Subcutaneous abdominal adipose tissue (tissue), 5 donors: ENCODE results near the gene CD226.
"Not testable (repeated sequence)": the region's sequence is repeated elsewhere in the genome, so short reads cannot be mapped to it uniquely, and the experiment has no call there.

Experiments
- H3K27ac ChIP-seq: one replicate; pipeline ENCODE4 v1.7.0; 2013; ENCODE audit warnings: low read depth, mild to moderate bottlenecking, inconsistent platforms, low read length, moderate library complexity
- H3K27me3 ChIP-seq, 5 donors: one replicate each; pipeline ENCODE4 v1.7.0; 2013; ENCODE audit warnings: low read length in 5 of 5, inconsistent platforms in 1 of 5; ENCODE audit not compliant: control insufficient read depth in 5 of 5, insufficient read depth in 4 of 5
- H3K36me3 ChIP-seq, 5 donors: one replicate each; pipeline ENCODE4 v1.7.0; 2013; ENCODE audit warnings: low read length in 5 of 5; ENCODE audit not compliant: control insufficient read depth in 5 of 5, insufficient read depth in 5 of 5
- H3K4me1 ChIP-seq, 5 donors: one replicate each; pipeline ENCODE4 v1.7.0; 2013; ENCODE audit warnings: low read length in 5 of 5, mild to moderate bottlenecking in 3 of 5, moderate library complexity in 1 of 5; ENCODE audit not compliant: control insufficient read depth in 5 of 5, insufficient read depth in 5 of 5
- H3K4me3 ChIP-seq, 5 donors: one replicate each; pipeline ENCODE4 v1.7.0; 2013; ENCODE audit warnings: low read length in 5 of 5, low read depth in 1 of 5
- H3K9ac ChIP-seq, 5 donors: one replicate each; pipeline ENCODE4 v1.7.0; 2013; ENCODE audit warnings: low read length in 5 of 5, mild to moderate bottlenecking in 4 of 5, moderate library complexity in 3 of 5
- H3K9me3 ChIP-seq, 5 donors: one replicate each; pipeline ENCODE4 v1.7.0; 2013; ENCODE audit warnings: low read length in 5 of 5; ENCODE audit not compliant: control insufficient read depth in 5 of 5
- donor health status: healthy.
- donor health status: healthy.
- donor health status: healthy.
- donor health status: healthy.
- donor health status: healthy.

CD226 gene

GRCh38 chr18:69834980-69835379, 112.7 kb downstream of the CD226 start:
- H3K27ac ChIP-seq, H3K36me3 ChIP-seq, H3K27me3 ChIP-seq, H3K9ac ChIP-seq, H3K4me3 ChIP-seq, H3K9me3 ChIP-seq, H3K4me1 ChIP-seq: not testable (repeated sequence)

- Histone ChIP-seq H3K4me1 (no peaks in the 10 kb centered on the region), H3K27me3 (no peaks in the 10 kb centered on the region), H3K36me3 (no peaks in the 10 kb centered on the region), H3K9ac (no peak overlapping the region), H3K4me3 (no peak overlapping the region), H3K9me3 (no peaks in the 10 kb centered on the region), H3K27ac (no peak overlapping the region)
Observed at GRCh38 chr18:69830189-69830588, 117.5 kb downstream of the CD226 start.

GRCh38 chr18:69820538-69820937, 127.1 kb downstream of the CD226 start:
- Histone ChIP-seq H3K27ac (no peak overlapping the region), H3K27me3 (no peaks in the 10 kb centered on the region), H3K9me3 (peaks cover 0 to 8% (median 6%) of the 10 kb centered on the region in 5 donors), H3K9ac (no peak overlapping the region), H3K4me3 (no peak overlapping the region), H3K36me3 (no peaks in the 10 kb centered on the region), H3K4me1 (no peaks in the 10 kb centered on the region)

- Histone ChIP-seq H3K36me3 (no peaks in the 10 kb centered on the region), H3K9me3 (peaks cover 0 to 8% (median 6%) of the 10 kb centered on the region in 5 donors), H3K27ac (no peak overlapping the region), H3K9ac (no peak overlapping the region), H3K27me3 (no peaks in the 10 kb centered on the region), H3K4me1 (no peaks in the 10 kb centered on the region), H3K4me3 (no peak overlapping the region)
Observed at GRCh38 chr18:69819460-69819859, 128.2 kb downstream of the CD226 start.

GRCh38 chr18:69817335-69817940, 130.2 kb downstream of the CD226 start:
- Histone ChIP-seq H3K27ac (no peak overlapping the region), H3K4me3 (no peak overlapping the region), H3K4me1 (no peaks in the 10 kb centered on the region), H3K27me3 (no peaks in the 10 kb centered on the region), H3K36me3 (no peaks in the 10 kb centered on the region), H3K9me3 (peaks cover 0 to 5% (median 5%) of the 10 kb centered on the region in 5 donors), H3K9ac (no peak overlapping the region)

GRCh38 chr18:69814861-69815385, 132.8 kb downstream of the CD226 start:
- no peaks in the 10 kb centered on the region for H3K9me3 ChIP-seq
- no peak overlapping the region for H3K9ac ChIP-seq
- H3K4me1 ChIP-seq = no peaks in the 10 kb centered on the region
- H3K27me3 ChIP-seq = no peaks in the 10 kb centered on the region
- H3K4me3 ChIP-seq = no peak overlapping the region
- H3K36me3 ChIP-seq = no peaks in the 10 kb centered on the region
- H3K27ac ChIP-seq = no peak overlapping the region

GRCh38 chr18:69813559-69813958, 134.1 kb downstream of the CD226 start:
- H3K4me1 ChIP-seq = no peaks in the 10 kb centered on the region
- H3K9ac ChIP-seq = no peak overlapping the region
- no peaks in the 10 kb centered on the region for H3K36me3 ChIP-seq
- H3K27me3 ChIP-seq = no peaks in the 10 kb centered on the region
- no peaks in the 10 kb centered on the region for H3K9me3 ChIP-seq
- no peak overlapping the region for H3K27ac ChIP-seq
- H3K4me3 ChIP-seq = no peak overlapping the region

- Histone ChIP-seq H3K27me3 (no peaks in the 10 kb centered on the region), H3K4me1 (no peaks in the 10 kb centered on the region), H3K27ac (no peak overlapping the region), H3K4me3 (no peak overlapping the region), H3K36me3 (no peaks in the 10 kb centered on the region), H3K9ac (no peak overlapping the region), H3K9me3 (no peaks in the 10 kb centered on the region)
Observed at GRCh38 chr18:69808399-69808798, 139.3 kb downstream of the CD226 start.

- H3K9ac ChIP-seq = no peak overlapping the region
- no peaks in the 10 kb centered on the region for H3K27me3 ChIP-seq
- no peaks in the 10 kb centered on the region for H3K36me3 ChIP-seq
- no peaks in the 10 kb centered on the region for H3K4me1 ChIP-seq
- no peak overlapping the region for H3K4me3 ChIP-seq
- no peaks in the 10 kb centered on the region for H3K9me3 ChIP-seq
- no peak overlapping the region for H3K27ac ChIP-seq
Observed at GRCh38 chr18:69804776-69805501, 142.7 kb downstream of the CD226 start.
